Neural progenitor cell (in vitro differentiated cells): ENCODE data around the gene GPN1.

Experiments
- CTCF ChIP-seq: fragments of 200-600 bp; sonication (generic); IDR thresholded peaks from 2 replicates; pipeline ENCODE4 v1.5.1; 2017; ENCODE audit warnings: antibody characterized with exemption, mild to moderate bottlenecking
- EZH2 ChIP-seq: fragments of 200-600 bp; sonication (generic); IDR thresholded peaks from 2 replicates; pipeline ENCODE4 v1.6.1; 2017; ENCODE audit warnings: antibody characterized with exemption, mild to moderate bottlenecking, moderate library complexity

DNA sequence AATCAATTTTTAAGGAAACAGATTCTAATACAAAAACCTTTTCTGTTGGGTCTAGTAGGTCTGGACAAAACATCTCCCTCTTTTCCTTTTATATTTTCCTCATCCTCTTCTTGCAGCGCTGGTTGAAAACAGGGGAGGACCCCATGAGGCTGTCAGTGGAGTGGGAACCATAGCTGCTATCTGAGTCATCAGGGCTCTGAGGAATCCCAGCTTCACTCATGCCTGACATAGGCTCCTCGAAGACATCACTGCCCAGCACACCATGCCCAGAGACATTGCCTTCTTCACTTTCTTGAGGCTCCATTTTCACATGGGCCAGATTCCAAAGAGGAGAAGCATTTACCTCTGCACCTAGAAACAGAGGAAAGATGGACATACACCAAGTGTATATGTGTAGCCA lies 24.5 kb downstream of the GPN1 start:
- TF ChIP-seq CTCF (no peak), EZH2 (no peak)
